Loucy (cell line): ENCODE measurements around the gene SNX4.

Source experiments
- H2AFZ ChIP-seq: fragments of 200-600 bp; sonication (generic); 2 replicates; pipeline ENCODE4 v1.6.0; 2016; ENCODE audit warnings: antibody characterized with exemption, mild to moderate bottlenecking, low read length, moderate library complexity
- H3F3A ChIP-seq: fragments of 200-600 bp; 2 replicates; pipeline ENCODE4 v1.6.0; 2016; ENCODE audit warnings: antibody characterized with exemption, low read depth, mild to moderate bottlenecking
- H3K27me3 ChIP-seq: fragments of 200-600 bp; sonication (generic); 2 replicates; pipeline ENCODE4 v1.6.1; 2014; ENCODE audit warnings: low read length, mild to moderate bottlenecking; ENCODE audit not compliant: insufficient read depth, poor library complexity, severe bottlenecking
- H3K36me3 ChIP-seq: fragments of 200-600 bp; sonication (generic); 2 replicates; pipeline ENCODE4 v1.6.1; 2016; ENCODE audit warnings: low read length; ENCODE audit not compliant: insufficient read depth
- H3K4me1 ChIP-seq: fragments of 200-600 bp; sonication (generic); 2 replicates; pipeline ENCODE4 v1.5.1; 2014; ENCODE audit warnings: low read length, mild to moderate bottlenecking; ENCODE audit not compliant: insufficient read depth, poor library complexity, severe bottlenecking
- H3K4me2 ChIP-seq: fragments of 200-600 bp; sonication (generic); 2 replicates; pipeline ENCODE4 v1.6.0; 2014; ENCODE audit warnings: antibody characterized with exemption, low read length, low read depth, mild to moderate bottlenecking; ENCODE audit not compliant: poor library complexity, severe bottlenecking
- H3K4me3 ChIP-seq: fragments of 200-600 bp; sonication (generic); 2 replicates; pipeline ENCODE4 v1.5.1; 2014; ENCODE audit warnings: low read length, mild to moderate bottlenecking, mixed read lengths; ENCODE audit not compliant: poor library complexity, severe bottlenecking
- H3K79me2 ChIP-seq: fragments of 200-600 bp; sonication (generic); 2 replicates; pipeline ENCODE4 v1.6.1; 2014; ENCODE audit warnings: low read length; ENCODE audit not compliant: insufficient read depth
- H3K9ac ChIP-seq: fragments of 200-600 bp; sonication (generic); 2 replicates; pipeline ENCODE4 v1.6.0; 2014; ENCODE audit warnings: mild to moderate bottlenecking, low read depth, low read length, moderate library complexity; ENCODE audit not compliant: poor library complexity, severe bottlenecking
- H3K9me2 ChIP-seq: fragments of 200-600 bp; sonication (generic); replicated peaks from 2 replicates; pipeline ENCODE4 v1.6.1; 2016; ENCODE audit warnings: low read depth, low read length, mixed read lengths
- H3K9me3 ChIP-seq: fragments of 200-600 bp; sonication (generic); 2 replicates; pipeline ENCODE4 v1.6.1; 2014; ENCODE audit warnings: mild to moderate bottlenecking, antibody characterized with exemption, low read length, low read depth; ENCODE audit not compliant: insufficient read depth
- H4K20me1 ChIP-seq: fragments of 200-600 bp; sonication (generic); 2 replicates; pipeline ENCODE4 v1.6.0; 2014; ENCODE audit warnings: antibody characterized with exemption, low read length, mild to moderate bottlenecking; ENCODE audit not compliant: insufficient read depth, poor library complexity, severe bottlenecking
- CTCF ChIP-seq: fragments of 200-600 bp; sonication (generic); conservative IDR thresholded peaks from 2 replicates; pipeline ENCODE4 v1.5.1; 2014; ENCODE audit warnings: mild to moderate bottlenecking, antibody characterized with exemption, low read length
- EZH2phosphoT487 ChIP-seq: fragments of 200-600 bp; IDR thresholded peaks from 2 replicates; pipeline ENCODE4 v1.6.1; 2018; ENCODE audit warnings: antibody characterized with exemption, mild to moderate bottlenecking, moderate library complexity, borderline replicate concordance

The SNX4 gene

GRCh38 chr3:125440559-125440955 is 79.4 kb downstream of the SNX4 start:
- Histone ChIP-seq H3K4me1 (no peaks in the 10 kb centered on the region), H2AFZ (no peak overlapping the region), H3K27me3 (no peaks in the 10 kb centered on the region), H3K4me2 (no peak overlapping the region), H3K36me3 (peaks cover 2% of the 10 kb centered on the region; the same call in 1 of the 2 replicates), H3K79me2 (no peaks in the 10 kb centered on the region), H3K9ac (no peak overlapping the region), H4K20me1 (no peaks in the 10 kb centered on the region), H3K9me2 (no peaks in the 10 kb centered on the region), H3K4me3 (no peak overlapping the region), H3K9me3 (no peaks in the 10 kb centered on the region), H3F3A (no peaks in the 10 kb centered on the region)
- TF ChIP-seq EZH2phosphoT487: no peak
- TF ChIP-seq CTCF: no peak

- no peaks in the 10 kb centered on the region for H3K36me3 ChIP-seq
- no peaks in the 10 kb centered on the region for H3K9me3 ChIP-seq
- H3K9me2 ChIP-seq: no peaks in the 10 kb centered on the region
- H2AFZ ChIP-seq: no peak overlapping the region
- no peaks in the 10 kb centered on the region for H3K27me3 ChIP-seq
- TF ChIP-seq EZH2phosphoT487 (no peak), CTCF (peak; percentile 100)
- no peak overlapping the region for H3K4me2 ChIP-seq
- no peaks in the 10 kb centered on the region for H3K4me1 ChIP-seq
- H3K9ac ChIP-seq: no peak overlapping the region
- H3K4me3 ChIP-seq: no peak overlapping the region
- H4K20me1 ChIP-seq: no peaks in the 10 kb centered on the region
- H3K79me2 ChIP-seq: no peaks in the 10 kb centered on the region
- no peaks in the 10 kb centered on the region for H3F3A ChIP-seq
These were observed 82.2 kb downstream of the SNX4 start for GRCh38 chr3:125437631-125438435.

DNA sequence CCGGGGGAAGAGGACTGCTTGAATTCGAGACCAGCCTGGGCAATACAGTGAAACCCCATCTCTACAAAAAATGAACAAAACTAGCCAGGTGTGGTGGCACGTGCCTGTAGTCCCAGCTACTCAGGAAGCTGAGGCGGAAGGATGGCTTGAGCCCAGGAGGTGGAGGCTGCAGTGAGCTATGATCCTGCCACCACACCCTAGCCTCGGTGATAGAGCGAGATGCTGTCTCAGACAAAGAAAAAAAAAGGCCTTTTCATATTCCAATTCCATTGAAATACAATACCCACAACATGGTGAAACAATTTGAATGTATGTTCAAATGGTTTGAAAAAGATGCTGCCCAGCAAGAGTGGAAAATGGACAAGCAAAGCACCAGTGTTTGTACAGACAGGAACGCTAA is 83.1 kb downstream of the SNX4 start:
- H3K9ac ChIP-seq: no peak overlapping the region
- TF ChIP-seq EZH2phosphoT487: no peak
- TF ChIP-seq CTCF: no peak
- H3K79me2 ChIP-seq: no peaks in the 10 kb centered on the region
- no peak overlapping the region for H2AFZ ChIP-seq
- no peaks in the 10 kb centered on the region for H3K9me2 ChIP-seq
- H3F3A ChIP-seq: no peaks in the 10 kb centered on the region
- no peak overlapping the region for H3K4me2 ChIP-seq
- no peaks in the 10 kb centered on the region for H3K9me3 ChIP-seq
- H3K4me3 ChIP-seq: no peak overlapping the region
- H3K36me3 ChIP-seq: no peaks in the 10 kb centered on the region
- H4K20me1 ChIP-seq: no peaks in the 10 kb centered on the region
- no peaks in the 10 kb centered on the region for H3K4me1 ChIP-seq
- H3K27me3 ChIP-seq: no peaks in the 10 kb centered on the region
